HAP-1 (cell line): Measurements from ENCODE around the gene FOXB1.

Source experiments
- DNase-seq, 2 experiments: peaks; one replicate each; pipeline ENCODE4 v3.0.0-alpha.2; 2016 to 2020; ENCODE audit warnings: low spot score in 2 of 2
- H3K27me3 ChIP-seq: fragments of 250-450 bp; sonication (Bioruptor Pico); 2 replicates; pipeline ENCODE4 v1.5.1; 2020; ENCODE audit warnings: low read depth, mild to moderate bottlenecking, moderate library complexity
- H3K36me3 ChIP-seq: fragments of 250-450 bp; sonication (Bioruptor Pico); replicated peaks from 2 replicates; pipeline ENCODE4 v1.5.1; 2020; ENCODE audit warnings: mild to moderate bottlenecking
- H3K4me1 ChIP-seq: fragments of 250-450 bp; sonication (Bioruptor Pico); 2 replicates; pipeline ENCODE4 v1.5.1; 2020; ENCODE audit warnings: mild to moderate bottlenecking
- H3K4me3 ChIP-seq: fragments of 250-450 bp; sonication (Bioruptor Pico); 2 replicates; pipeline ENCODE4 v1.5.1; 2020; ENCODE audit warnings: mild to moderate bottlenecking, moderate library complexity
- H3K9me3 ChIP-seq: fragments of 250-450 bp; sonication (Bioruptor Pico); 2 replicates; pipeline ENCODE4 v1.5.1; 2020; ENCODE audit warnings: mild to moderate bottlenecking, moderate library complexity
- in situ Hi-C: fragments of 300-500 bp; cut with MboI; formaldehyde crosslinking; loops from 3 replicates; pipeline ENCODE4 v1.14.3; 2020; ENCODE audit warnings: low sequenced_read_pairs, inconsistent platforms, mixed read lengths

The FOXB1 gene

GRCh38 chr15:60004009-60004845 lies at the start of gene FOXB1:
TSS of gene FOXB1 (plus strand) at chr15:60004311. CDS start at chr15:60004964, 653 bp downstream.
- DNase-seq, result no peak
- H3K27me3 ChIP-seq, result peaks cover 97% of the 10 kb centered on the region

DNA sequence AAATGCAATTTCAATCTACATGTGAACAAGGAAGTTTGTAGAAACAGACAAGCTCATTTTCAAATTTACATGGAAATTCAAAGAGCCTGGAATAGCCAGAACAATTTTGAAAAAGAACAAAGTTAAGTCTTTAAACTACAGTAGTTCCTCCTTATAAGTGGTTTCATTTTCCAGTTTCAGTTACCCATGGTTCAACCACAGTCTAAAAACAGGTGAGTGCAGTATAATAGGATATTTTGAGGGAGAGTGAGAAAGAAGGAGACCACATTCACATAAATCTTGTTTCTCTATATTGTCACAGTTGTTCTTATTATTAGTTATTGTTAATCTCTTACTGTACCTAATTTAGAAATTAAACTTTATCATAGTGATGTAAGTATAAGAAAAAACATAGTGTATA lies 45.8 kb upstream of the FOXB1 start:
- in situ Hi-C loops, result no loop called here
- no peak for DNase-seq
- no peaks in the 10 kb centered on the region for H3K27me3 ChIP-seq
- H3K9me3 ChIP-seq, result no peaks in the 10 kb centered on the region
- no peaks in the 10 kb centered on the region for H3K4me1 ChIP-seq
- H3K36me3 ChIP-seq, result no peaks in the 10 kb centered on the region
- H3K4me3 ChIP-seq, result no peak overlapping the region

More at GRCh38 chr15:60004009-60004845, at the start of gene FOXB1:
- in situ Hi-C loops, result no loop called here
- Histone ChIP-seq H3K4me3 (peak within 1 kb of the TSS; percentile 15), H3K36me3 (no peaks in the 10 kb centered on the region), H3K4me1 (peaks cover 2% of the 10 kb centered on the region), H3K9me3 (no peaks in the 10 kb centered on the region)

DNA sequence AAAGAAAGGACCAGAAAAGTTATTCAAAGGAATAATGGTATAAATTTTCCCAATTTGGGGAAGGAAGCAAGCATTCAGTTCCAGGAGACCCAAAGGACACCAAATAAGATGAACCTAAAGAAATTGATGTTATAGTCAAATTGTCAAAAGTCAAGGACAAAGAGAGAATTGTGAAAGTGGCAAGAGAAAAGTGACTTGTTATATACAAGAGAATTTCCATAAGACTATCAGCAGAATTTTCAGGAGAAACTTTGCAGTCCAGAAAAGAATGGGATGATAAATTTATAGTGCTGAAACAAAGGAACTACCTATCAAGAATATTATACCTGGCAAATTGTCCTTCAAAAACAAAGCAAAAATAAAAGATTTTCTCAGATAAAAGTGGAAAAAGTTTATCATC lies 43.8 kb upstream of the FOXB1 start:
- Histone ChIP-seq H3K4me3 (no peak overlapping the region), H3K36me3 (no peaks in the 10 kb centered on the region), H3K4me1 (no peaks in the 10 kb centered on the region), H3K9me3 (no peaks in the 10 kb centered on the region), H3K27me3 (no peaks in the 10 kb centered on the region)
- no peak for DNase-seq
- in situ Hi-C loops, result no loop called here

- DNase-seq, result no peak
- in situ Hi-C loops, result no loop called here
- H3K36me3 ChIP-seq, result no peaks in the 10 kb centered on the region
- H3K4me1 ChIP-seq, result no peaks in the 10 kb centered on the region
- no peaks in the 10 kb centered on the region for H3K9me3 ChIP-seq
- H3K27me3 ChIP-seq, result no peaks in the 10 kb centered on the region
- no peak overlapping the region for H3K4me3 ChIP-seq
These were observed 40.8 kb upstream of the FOXB1 start for GRCh38 chr15:59963322-59963721.

DNA sequence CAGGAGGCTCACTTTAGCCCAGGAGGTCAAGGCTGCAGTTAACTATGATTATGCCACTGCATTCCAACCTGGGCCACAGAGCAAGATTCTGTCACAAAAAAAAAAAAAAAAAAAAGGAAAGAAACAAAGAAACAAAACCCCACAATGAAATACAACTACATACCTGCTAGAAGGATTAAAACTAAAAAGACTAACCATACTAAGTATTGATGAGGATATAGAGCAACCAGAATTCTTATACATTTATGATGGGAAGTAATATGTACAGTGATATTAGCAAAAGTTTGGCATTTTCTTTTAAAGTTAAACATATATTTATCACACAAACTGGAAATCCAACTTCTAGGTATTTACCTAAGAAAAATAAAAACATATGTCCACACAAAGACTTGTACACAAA lies 40.2 kb upstream of the FOXB1 start:
- DNase-seq, result no peak
- in situ Hi-C loops, result no loop called here
- H3K4me1 ChIP-seq, result no peaks in the 10 kb centered on the region

GRCh38 chr15:59965741-59966140 lies 38.4 kb upstream of the FOXB1 start:
- in situ Hi-C loops, result no loop called here

More for the DNA sequence above, 40.2 kb upstream of the FOXB1 start:
- Histone ChIP-seq H3K36me3 (no peaks in the 10 kb centered on the region), H3K9me3 (no peaks in the 10 kb centered on the region), H3K27me3 (no peaks in the 10 kb centered on the region), H3K4me3 (no peak overlapping the region)

GRCh38 chr15:59966262-59966661 lies 37.8 kb upstream of the FOXB1 start:
- H3K9me3 ChIP-seq, result no peaks in the 10 kb centered on the region
- no peaks in the 10 kb centered on the region for H3K27me3 ChIP-seq
- in situ Hi-C loops, result no loop called here
- no peak overlapping the region for H3K4me3 ChIP-seq
- H3K4me1 ChIP-seq, result no peaks in the 10 kb centered on the region
- H3K36me3 ChIP-seq, result no peaks in the 10 kb centered on the region
- no peak for DNase-seq

More at GRCh38 chr15:59965741-59966140, 38.4 kb upstream of the FOXB1 start:
- Histone ChIP-seq H3K4me1 (no peaks in the 10 kb centered on the region), H3K9me3 (no peaks in the 10 kb centered on the region), H3K36me3 (no peaks in the 10 kb centered on the region), H3K27me3 (no peaks in the 10 kb centered on the region), H3K4me3 (no peak overlapping the region)
- DNase-seq, result no peak

- Histone ChIP-seq H3K27me3 (no peaks in the 10 kb centered on the region), H3K36me3 (no peaks in the 10 kb centered on the region), H3K4me3 (no peak overlapping the region), H3K9me3 (no peaks in the 10 kb centered on the region), H3K4me1 (no peaks in the 10 kb centered on the region)
- DNase-seq, result no peak
- in situ Hi-C loops, result no loop called here
These were observed 35.8 kb upstream of the FOXB1 start for GRCh38 chr15:59968314-59968713.

GRCh38 chr15:59972241-59972640 lies 31.9 kb upstream of the FOXB1 start:
- in situ Hi-C loops, result no loop called here
- DNase-seq, result no peak
- peaks cover 3% of the 10 kb centered on the region; the same call in 1 of the 2 replicates for H3K27me3 ChIP-seq
- no peaks in the 10 kb centered on the region for H3K9me3 ChIP-seq
- H3K36me3 ChIP-seq, result no peaks in the 10 kb centered on the region
- no peaks in the 10 kb centered on the region for H3K4me1 ChIP-seq
- H3K4me3 ChIP-seq, result no peak overlapping the region

- H3K36me3 ChIP-seq, result no peaks in the 10 kb centered on the region
- in situ Hi-C loops, result no loop called here
- H3K4me3 ChIP-seq, result no peak overlapping the region
- no peaks in the 10 kb centered on the region for H3K4me1 ChIP-seq
- H3K27me3 ChIP-seq, result peaks cover 3% of the 10 kb centered on the region; the same call in 1 of the 2 replicates
- no peaks in the 10 kb centered on the region for H3K9me3 ChIP-seq
- no peak for DNase-seq
These were observed 27.4 kb upstream of the FOXB1 start for GRCh38 chr15:59976480-59977271.

- Histone ChIP-seq H3K4me1 (no peaks in the 10 kb centered on the region), H3K9me3 (no peaks in the 10 kb centered on the region), H3K27me3 (peaks cover 25% of the 10 kb centered on the region), H3K36me3 (no peaks in the 10 kb centered on the region), H3K4me3 (no peak overlapping the region)
- no peak for DNase-seq
- in situ Hi-C loops, result no loop called here
These were observed 12.3 kb upstream of the FOXB1 start for GRCh38 chr15:59991834-59992233.

DNA sequence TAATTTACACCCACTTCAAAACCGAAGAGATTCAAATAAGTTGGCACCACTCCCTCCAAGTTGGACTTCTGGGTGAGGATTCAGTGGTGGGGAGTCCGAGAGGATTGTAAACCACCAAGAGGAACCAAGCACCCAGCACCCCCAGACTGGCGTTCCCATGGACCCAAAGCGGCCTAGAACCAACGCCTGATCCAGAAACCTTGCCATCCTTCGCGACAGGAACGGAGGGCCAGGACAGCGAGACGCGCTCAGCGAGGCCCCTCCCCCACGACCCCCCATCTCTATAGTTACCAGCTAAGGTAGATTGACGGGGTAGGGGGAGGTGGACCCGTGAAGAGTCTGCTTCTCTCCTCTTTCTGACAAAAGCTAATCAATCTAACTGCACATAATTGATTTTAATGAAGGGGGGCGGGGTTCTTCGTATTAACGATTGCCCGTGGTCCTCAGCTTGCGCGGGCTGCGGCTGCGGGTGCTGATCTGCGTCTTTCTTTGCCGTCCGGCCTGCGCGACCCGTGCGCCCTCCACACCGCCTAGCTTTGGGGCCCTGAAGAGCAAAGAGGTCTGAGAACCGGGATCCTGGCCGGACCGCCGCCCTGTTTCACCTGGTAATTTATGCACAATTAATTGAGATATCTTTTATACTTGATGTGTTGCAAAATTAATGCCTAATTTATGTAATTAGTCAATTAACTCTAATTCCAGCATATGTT lies 10.9 kb upstream of the FOXB1 start:
- H3K36me3 ChIP-seq, result no peaks in the 10 kb centered on the region
- H3K9me3 ChIP-seq, result no peaks in the 10 kb centered on the region
- H3K4me3 ChIP-seq, result no peak overlapping the region
- DNase-seq, result no peak
- in situ Hi-C loops, result no loop called here
- H3K4me1 ChIP-seq, result no peaks in the 10 kb centered on the region; the same call in 1 of the 2 replicates
- H3K27me3 ChIP-seq, result peaks cover 39% of the 10 kb centered on the region

DNA sequence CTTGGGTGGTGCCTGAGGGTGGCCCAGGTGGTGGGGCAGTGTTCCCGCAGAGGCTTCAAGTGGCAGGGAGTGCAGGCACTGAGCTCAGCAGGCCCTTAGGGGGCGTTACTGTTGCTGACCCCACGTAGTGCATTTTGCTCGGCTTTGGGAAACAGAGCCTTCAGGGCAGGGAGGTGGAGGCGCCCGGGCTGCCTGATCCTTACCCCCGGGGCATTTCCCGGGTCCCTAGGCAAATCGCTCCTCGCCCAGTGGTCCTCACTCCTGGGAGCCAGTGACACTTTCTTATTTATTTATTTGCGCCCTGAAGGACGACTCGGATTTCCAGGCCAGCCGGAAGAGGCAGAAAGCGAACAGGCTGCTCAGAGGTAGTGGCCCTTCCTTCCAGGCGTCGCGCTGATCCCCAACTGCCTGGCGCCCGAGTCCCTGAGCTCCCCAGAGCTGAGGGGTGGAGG lies 10.1 kb upstream of the FOXB1 start:
- Histone ChIP-seq H3K27me3 (peaks cover 46% of the 10 kb centered on the region), H3K9me3 (no peaks in the 10 kb centered on the region), H3K4me3 (no peak overlapping the region), H3K36me3 (no peaks in the 10 kb centered on the region), H3K4me1 (no peaks in the 10 kb centered on the region; the same call in 1 of the 2 replicates)
- in situ Hi-C loops, result no loop called here
- DNase-seq, result no peak
